Right forelimb (tissue), 1 donor: Measurements from ENCODE around the gene ZNF525.
"Not testable (repeated sequence)": the region's sequence is repeated elsewhere in the genome, so short reads cannot be mapped to it uniquely, and the experiment has no call there.

Experiments used
- DNase-seq: peaks from one replicate; pipeline ENCODE4 v3.0.0-alpha.2; 2018

ZNF525 gene

GRCh38 chr19:53365134-53365898 is at the start of gene ZNF525:
TSS of gene ZNF525 (plus strand) at chr19:53365705. CDS start at chr19:53372282, 6,577 bp downstream.
- peak; percentile 90 for DNase-seq

GRCh38 chr19:53328967-53329366 is 36.5 kb upstream of the ZNF525 start:
- DNase-seq: peak; percentile 57

- DNase-seq: no peak
These were observed 33.0 kb upstream of the ZNF525 start for GRCh38 chr19:53332484-53332883.

- no peak for DNase-seq
These were observed 32.4 kb upstream of the ZNF525 start for GRCh38 chr19:53333066-53333462.

- peak; percentile 96 for DNase-seq
These were observed 31.7 kb upstream of the ZNF525 start, which contains the start of gene ZNF845 for GRCh38 chr19:53333463-53334449. TSS of gene ZNF845 (plus strand) at chr19:53333749. CDS start at chr19:53341308, 7,559 bp downstream.

- DNase-seq: not testable (repeated sequence)
These were observed 21.1 kb upstream of the ZNF525 start for GRCh38 chr19:53344403-53344802.

- no peak for DNase-seq
These were observed 9.8 kb upstream of the ZNF525 start for GRCh38 chr19:53355739-53356138.

- no peak for DNase-seq
These were observed 7.5 kb upstream of the ZNF525 start for GRCh38 chr19:53357821-53358581.

GRCh38 chr19:53360056-53360455 is 5.4 kb upstream of the ZNF525 start:
- not testable (repeated sequence) for DNase-seq

GRCh38 chr19:53365899-53366493 is 491 bp downstream of the ZNF525 start:
- DNase-seq: no peak

GRCh38 chr19:53372196-53372595 is 6.7 kb downstream of the ZNF525 start:
- DNase-seq: no peak

GRCh38 chr19:53374288-53374687 is 8.8 kb downstream of the ZNF525 start:
- no peak for DNase-seq

- no peak for DNase-seq
These were observed 9.2 kb downstream of the ZNF525 start for GRCh38 chr19:53374743-53375142.

- DNase-seq: no peak
These were observed 15.9 kb downstream of the ZNF525 start for GRCh38 chr19:53381376-53381775.

- DNase-seq: no peak
These were observed 22.7 kb downstream of the ZNF525 start for GRCh38 chr19:53388168-53388567.

- DNase-seq: no peak
These were observed 23.4 kb downstream of the ZNF525 start for GRCh38 chr19:53388904-53389303.

GRCh38 chr19:53389571-53389970 is 24.1 kb downstream of the ZNF525 start:
- peak; percentile 53 for DNase-seq

GRCh38 chr19:53389978-53390377 is 24.5 kb downstream of the ZNF525 start:
- DNase-seq: peak; percentile 46

GRCh38 chr19:53394522-53394973 is 29.0 kb downstream of the ZNF525 start:
- DNase-seq: no peak

- DNase-seq: peak; percentile 97
These were observed 29.7 kb downstream of the ZNF525 start, which contains the start of gene ZNF765 for GRCh38 chr19:53394974-53395839. TSS of gene ZNF765 (plus strand) at chr19:53395149. CDS start at chr19:53398016, 2,867 bp downstream.
